Ishikawa (cell line): ENCODE data around the gene ATP8A2.

ENCODE experiments used
- CEBPB ChIP-seq: IDR thresholded peaks from 2 replicates; pipeline ENCODE4 v1.6.1; 2012
- CREB1 ChIP-seq: IDR thresholded peaks from 2 replicates; pipeline ENCODE4 v1.6.1; 2012; ENCODE audit warnings: low read depth
- EGR1 ChIP-seq: IDR thresholded peaks from 2 replicates; pipeline ENCODE4 v1.6.1; 2012
- EP300 ChIP-seq: IDR thresholded peaks from 2 replicates; pipeline ENCODE4 v1.6.1; 2012; ENCODE audit warnings: borderline replicate concordance
- FOXM1 ChIP-seq: IDR thresholded peaks from 2 replicates; pipeline ENCODE4 v1.6.1; 2012; ENCODE audit warnings: low read depth, borderline replicate concordance
- NFIC ChIP-seq: IDR thresholded peaks from 2 replicates; pipeline ENCODE4 v1.6.1; 2012
- RAD21 ChIP-seq: IDR thresholded peaks from 2 replicates; pipeline ENCODE4 v1.6.1; 2012; ENCODE audit warnings: low read depth
- TAF1 ChIP-seq: IDR thresholded peaks from 2 replicates; pipeline ENCODE4 v1.6.1; 2012; ENCODE audit warnings: low read depth, mild to moderate bottlenecking
- TCF12 ChIP-seq: IDR thresholded peaks from 2 replicates; pipeline ENCODE4 v1.6.1; 2012; ENCODE audit warnings: low read depth
- TEAD4 ChIP-seq: IDR thresholded peaks from 2 replicates; pipeline ENCODE4 v1.6.1; 2012
- YY1 ChIP-seq: IDR thresholded peaks from 2 replicates; pipeline ENCODE4 v1.6.1; 2012; ENCODE audit warnings: low read depth
- ZBTB7A ChIP-seq: IDR thresholded peaks from 2 replicates; pipeline ENCODE4 v1.6.1; 2012; ENCODE audit warnings: low read depth
- TF ChIP-seq, protein P1 (sequence below): IDR thresholded peaks from 2 replicates; pipeline ENCODE4 v1.6.1; 2012; ENCODE audit warnings: low read depth, mild to moderate bottlenecking
- TF ChIP-seq, protein P2 (sequence below): IDR thresholded peaks from 2 replicates; pipeline ENCODE4 v1.6.1; 2012
- TF ChIP-seq, protein P3 (sequence below): IDR thresholded peaks from 2 replicates; pipeline ENCODE4 v1.6.1; 2012

Gene ATP8A2

DNA sequence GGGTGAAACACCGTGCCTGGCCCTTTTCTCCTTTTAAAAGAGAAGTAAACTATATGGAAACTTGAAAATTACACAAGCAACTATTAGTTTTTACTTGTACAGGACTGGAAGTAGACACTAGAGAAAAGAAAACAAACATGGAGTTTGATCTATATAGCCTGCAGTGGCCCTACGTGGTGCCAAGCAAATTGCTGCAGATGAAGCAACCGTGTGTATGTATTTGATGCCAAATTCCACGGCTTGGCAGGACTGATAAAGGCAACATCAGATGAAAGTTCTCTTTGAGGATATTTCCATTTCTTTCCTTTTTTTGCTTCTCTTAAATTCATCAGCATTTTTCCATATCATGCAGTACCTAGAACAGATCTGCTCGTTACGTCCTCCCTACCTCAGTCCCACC is 49.8 kb downstream of the ATP8A2 start:
- TF ChIP-seq TAF1 (no peak), EP300 (no peak), FOXM1 (no peak), CEBPB (no peak), RAD21 (no peak), YY1 (no peak), EGR1 (no peak), TEAD4 (no peak), ZBTB7A (no peak)
- TF ChIP-seq, protein P1, sequence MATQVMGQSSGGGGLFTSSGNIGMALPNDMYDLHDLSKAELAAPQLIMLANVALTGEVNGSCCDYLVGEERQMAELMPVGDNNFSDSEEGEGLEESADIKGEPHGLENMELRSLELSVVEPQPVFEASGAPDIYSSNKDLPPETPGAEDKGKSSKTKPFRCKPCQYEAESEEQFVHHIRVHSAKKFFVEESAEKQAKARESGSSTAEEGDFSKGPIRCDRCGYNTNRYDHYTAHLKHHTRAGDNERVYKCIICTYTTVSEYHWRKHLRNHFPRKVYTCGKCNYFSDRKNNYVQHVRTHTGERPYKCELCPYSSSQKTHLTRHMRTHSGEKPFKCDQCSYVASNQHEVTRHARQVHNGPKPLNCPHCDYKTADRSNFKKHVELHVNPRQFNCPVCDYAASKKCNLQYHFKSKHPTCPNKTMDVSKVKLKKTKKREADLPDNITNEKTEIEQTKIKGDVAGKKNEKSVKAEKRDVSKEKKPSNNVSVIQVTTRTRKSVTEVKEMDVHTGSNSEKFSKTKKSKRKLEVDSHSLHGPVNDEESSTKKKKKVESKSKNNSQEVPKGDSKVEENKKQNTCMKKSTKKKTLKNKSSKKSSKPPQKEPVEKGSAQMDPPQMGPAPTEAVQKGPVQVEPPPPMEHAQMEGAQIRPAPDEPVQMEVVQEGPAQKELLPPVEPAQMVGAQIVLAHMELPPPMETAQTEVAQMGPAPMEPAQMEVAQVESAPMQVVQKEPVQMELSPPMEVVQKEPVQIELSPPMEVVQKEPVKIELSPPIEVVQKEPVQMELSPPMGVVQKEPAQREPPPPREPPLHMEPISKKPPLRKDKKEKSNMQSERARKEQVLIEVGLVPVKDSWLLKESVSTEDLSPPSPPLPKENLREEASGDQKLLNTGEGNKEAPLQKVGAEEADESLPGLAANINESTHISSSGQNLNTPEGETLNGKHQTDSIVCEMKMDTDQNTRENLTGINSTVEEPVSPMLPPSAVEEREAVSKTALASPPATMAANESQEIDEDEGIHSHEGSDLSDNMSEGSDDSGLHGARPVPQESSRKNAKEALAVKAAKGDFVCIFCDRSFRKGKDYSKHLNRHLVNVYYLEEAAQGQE, result no peak
- TF ChIP-seq, protein P2, sequence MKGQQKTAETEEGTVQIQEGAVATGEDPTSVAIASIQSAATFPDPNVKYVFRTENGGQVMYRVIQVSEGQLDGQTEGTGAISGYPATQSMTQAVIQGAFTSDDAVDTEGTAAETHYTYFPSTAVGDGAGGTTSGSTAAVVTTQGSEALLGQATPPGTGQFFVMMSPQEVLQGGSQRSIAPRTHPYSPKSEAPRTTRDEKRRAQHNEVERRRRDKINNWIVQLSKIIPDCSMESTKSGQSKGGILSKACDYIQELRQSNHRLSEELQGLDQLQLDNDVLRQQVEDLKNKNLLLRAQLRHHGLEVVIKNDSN, result no peak

DNA sequence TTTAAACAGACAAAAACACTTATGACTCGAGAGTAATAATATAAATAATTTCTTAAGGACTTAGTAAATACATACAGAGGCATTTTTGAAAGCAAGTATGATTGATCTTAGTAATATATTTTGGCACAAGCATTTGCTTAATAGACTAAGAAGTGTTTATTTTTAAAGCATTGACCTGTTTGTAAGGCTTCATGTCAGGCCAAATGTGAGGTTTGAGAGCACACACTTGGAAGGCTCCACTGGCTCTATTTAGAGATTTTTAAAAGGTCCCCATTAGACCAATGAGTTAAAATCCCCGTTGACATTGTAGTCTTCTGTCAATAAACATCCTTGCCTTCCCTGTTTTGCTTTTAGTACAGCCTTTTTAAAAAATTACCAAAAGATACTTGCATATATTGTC is 50.4 kb downstream of the ATP8A2 start:
- TF ChIP-seq YY1 (no peak), NFIC (no peak), CREB1 (no peak), FOXM1 (no peak), RAD21 (no peak), EP300 (no peak), TAF1 (no peak), ZBTB7A (no peak), EGR1 (no peak)
- TF ChIP-seq, protein P3, sequence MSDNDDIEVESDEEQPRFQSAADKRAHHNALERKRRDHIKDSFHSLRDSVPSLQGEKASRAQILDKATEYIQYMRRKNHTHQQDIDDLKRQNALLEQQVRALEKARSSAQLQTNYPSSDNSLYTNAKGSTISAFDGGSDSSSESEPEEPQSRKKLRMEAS, result no peak

DNA sequence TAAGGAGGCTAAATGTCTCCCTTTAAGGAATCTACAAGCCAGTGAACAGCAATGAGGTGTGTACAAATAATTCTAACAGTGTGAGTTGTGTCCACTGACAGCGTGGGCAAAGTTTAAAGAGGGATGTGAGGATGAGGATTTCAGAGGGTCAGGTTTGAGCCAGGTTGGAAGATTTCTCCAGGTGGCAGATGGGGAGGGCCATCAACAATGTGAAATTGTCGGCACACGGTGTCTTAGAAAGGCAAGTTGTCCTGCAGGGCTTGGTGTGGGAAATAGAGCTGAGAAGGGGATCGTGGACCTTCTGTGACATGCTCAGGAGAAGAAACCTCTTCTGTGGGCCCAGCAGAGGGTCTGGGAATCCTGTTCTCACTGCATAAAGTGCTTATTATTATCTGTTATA is 52.1 kb downstream of the ATP8A2 start:
- TF ChIP-seq FOXM1 (no peak), NFIC (no peak), YY1 (no peak), ZBTB7A (no peak), EGR1 (no peak), TCF12 (no peak), EP300 (no peak), CEBPB (no peak), TAF1 (no peak)
- TF ChIP-seq, protein P1, result no peak

DNA sequence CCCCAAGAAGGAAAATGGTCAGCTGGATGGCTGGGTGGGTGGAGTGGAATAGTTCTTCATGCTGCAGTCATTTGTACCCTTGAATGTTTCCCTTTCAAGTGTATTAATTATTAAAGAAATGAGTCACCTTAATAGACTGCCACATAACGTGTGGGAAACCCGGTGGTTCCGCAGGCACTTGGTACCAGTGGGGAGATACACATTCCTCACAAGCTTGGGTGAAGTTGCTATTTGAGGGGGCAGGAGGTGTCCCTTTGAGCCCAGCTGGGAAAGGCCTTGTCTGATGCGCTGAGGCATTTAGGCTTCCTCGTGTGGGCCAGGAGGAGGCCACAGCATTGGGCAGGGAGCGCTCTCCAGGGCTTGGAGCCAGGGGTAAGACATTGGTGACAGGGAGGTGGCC is 57.7 kb downstream of the ATP8A2 start:
- TF ChIP-seq CEBPB (no peak), TAF1 (no peak), CREB1 (no peak), EP300 (no peak), RAD21 (no peak), TEAD4 (no peak), YY1 (no peak), TCF12 (no peak), ZBTB7A (no peak), EGR1 (no peak), NFIC (no peak), FOXM1 (no peak)
- TF ChIP-seq, protein P3, result no peak
- TF ChIP-seq, protein P2, result no peak
- TF ChIP-seq, protein P1, result no peak

DNA sequence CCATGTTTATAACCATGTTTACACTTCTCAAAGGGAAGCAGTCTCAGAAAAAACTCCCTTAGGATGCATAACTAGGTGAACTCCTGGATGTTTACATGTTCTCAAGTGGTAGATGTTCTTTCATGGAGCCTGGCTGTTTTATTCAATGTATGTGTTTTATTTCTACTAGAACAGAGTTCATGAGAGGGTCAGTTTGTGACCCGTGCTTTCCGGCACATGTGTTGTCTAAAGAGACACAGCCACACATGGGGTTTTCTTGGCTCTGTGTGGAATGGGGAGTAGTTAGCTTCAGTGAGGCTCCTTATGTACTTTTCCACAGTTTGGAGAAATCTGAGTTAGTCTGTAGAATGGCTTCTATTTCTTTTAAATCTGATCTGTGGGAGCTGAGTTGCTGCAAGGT is 60.9 kb downstream of the ATP8A2 start:
- TF ChIP-seq YY1, result no peak
- TF ChIP-seq TEAD4, result no peak
- TF ChIP-seq, protein P3, result no peak
- no peak for TF ChIP-seq EP300
- TF ChIP-seq CEBPB, result no peak
- TF ChIP-seq TAF1, result no peak
- TF ChIP-seq TCF12, result no peak
- TF ChIP-seq RAD21, result no peak
- no peak for TF ChIP-seq EGR1
- no peak for TF ChIP-seq NFIC
- TF ChIP-seq ZBTB7A, result no peak
- TF ChIP-seq, protein P2, result no peak
- TF ChIP-seq FOXM1, result no peak
- TF ChIP-seq, protein P1, result no peak
